ENCODE data around the gene LHX6. TPM values are rescaled to one million over a fixed set of nuclear protein-coding genes. Genes with fewer than 3 reads are reported as not detected.

The LHX6 gene
- total RNA-seq, 1 donor, result 0.81 TPM

DNA sequence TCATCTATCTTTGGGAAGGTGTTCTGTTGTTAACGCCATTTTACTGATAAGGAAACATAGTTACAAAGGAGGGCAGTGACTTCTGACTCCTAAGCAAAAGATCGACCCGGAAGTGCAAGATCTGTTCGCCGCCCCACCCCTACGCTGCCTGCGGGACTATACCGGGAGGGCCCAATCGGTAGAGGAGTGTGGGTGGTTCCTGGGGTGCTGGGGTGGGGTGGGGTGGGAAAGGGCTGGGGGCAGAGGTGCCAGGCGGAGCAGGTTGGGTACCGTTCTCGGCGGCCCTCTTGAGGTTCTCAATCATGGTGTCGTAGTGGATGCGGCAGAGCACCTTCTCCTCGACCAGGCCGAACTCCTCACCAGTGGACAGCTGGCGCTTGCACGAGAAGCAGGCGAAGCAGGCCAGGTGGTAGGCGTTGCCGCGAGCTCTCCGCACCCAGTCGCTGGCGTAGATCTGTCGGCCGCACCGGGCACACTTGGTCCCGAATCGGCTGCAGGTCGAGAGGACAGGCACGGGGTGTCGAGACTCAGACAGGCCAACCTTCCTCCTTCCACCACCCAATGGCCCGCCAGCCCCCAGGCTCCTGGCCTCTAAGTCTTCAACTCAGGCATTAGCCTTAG is 11.8 kb downstream of the LHX6 start:
- no peak for DNase-seq (ENCODE audit: low read depth in 2 of 3, low spot score in 2 of 3)

DNA sequence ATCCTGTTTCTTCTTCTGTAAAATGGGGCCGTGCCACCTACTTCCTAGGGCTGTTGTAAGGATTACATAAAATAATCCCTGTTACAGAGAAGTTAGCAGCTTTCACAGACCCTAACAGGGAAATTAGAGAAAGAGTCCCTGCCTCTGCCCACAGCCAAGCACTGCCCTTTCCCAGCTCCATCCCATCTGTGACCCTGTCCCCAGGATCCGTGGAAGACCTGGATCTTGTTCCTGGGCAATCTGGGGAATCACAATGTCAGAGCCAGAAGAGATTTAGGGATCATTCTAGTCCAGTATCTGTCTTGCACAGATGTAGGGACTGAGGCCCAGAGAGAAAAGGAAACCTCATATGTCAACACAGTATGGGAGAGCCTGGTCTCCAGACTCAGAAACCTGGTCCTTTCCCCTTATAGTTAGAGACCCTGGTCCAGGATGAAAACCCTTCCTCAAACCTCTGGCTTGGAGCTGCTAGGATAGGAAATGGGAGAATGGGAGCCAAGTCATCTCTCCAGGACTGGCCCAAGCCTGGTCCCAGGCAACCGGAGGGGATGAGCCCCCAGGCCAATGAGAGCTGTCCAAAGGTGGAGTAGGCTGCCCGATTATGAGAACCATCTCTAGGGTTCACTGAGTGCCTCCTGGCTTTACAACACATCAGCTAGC is 12.5 kb downstream of the LHX6 start:
- no peak for DNase-seq (ENCODE audit: low read depth in 2 of 3, low spot score in 2 of 3)

DNA sequence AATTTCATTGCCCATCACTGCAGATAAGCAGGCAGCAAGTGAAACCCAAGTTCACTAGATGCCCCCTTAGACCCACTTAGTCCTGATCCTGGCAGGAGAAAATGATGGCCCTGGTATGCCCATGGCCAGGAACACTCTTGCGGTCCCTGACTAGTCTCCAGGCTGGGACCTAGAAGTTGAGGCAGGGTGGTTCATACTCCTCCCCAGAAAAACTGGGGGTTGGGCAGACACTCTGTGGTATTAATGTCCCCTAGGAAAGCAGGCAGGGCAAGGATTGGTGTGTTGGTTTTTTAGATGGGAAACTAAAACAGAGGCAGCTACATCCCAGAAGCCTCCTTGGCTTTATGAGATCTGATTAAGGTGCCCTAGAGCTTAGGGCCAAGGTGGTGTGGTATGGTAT is 13.1 kb downstream of the LHX6 start:
- no peak for DNase-seq (ENCODE audit: low read depth in 2 of 3, low spot score in 2 of 3)

DNA sequence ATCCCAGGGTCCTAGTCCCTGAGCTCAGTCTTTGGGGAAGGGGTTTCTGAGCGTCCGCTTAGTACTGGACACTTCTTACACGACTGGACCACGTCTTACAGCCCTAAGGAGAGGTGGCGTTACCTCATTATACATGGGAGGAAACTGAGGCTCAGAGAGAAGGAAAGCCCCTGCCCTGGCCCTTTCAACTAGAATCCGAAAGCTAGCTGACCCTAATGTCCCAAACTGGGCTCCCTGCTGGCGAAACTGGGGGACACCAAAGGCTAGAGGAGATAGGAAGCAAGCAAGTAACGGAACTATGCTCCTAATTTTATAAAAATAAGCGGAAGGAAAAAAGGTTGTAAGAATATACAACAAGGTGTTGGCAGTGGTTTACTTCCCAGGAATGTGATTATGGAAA is 14.2 kb downstream of the LHX6 start:
- DNase-seq (ENCODE audit: low read depth in 2 of 3, low spot score in 2 of 3), result no peak

DNA sequence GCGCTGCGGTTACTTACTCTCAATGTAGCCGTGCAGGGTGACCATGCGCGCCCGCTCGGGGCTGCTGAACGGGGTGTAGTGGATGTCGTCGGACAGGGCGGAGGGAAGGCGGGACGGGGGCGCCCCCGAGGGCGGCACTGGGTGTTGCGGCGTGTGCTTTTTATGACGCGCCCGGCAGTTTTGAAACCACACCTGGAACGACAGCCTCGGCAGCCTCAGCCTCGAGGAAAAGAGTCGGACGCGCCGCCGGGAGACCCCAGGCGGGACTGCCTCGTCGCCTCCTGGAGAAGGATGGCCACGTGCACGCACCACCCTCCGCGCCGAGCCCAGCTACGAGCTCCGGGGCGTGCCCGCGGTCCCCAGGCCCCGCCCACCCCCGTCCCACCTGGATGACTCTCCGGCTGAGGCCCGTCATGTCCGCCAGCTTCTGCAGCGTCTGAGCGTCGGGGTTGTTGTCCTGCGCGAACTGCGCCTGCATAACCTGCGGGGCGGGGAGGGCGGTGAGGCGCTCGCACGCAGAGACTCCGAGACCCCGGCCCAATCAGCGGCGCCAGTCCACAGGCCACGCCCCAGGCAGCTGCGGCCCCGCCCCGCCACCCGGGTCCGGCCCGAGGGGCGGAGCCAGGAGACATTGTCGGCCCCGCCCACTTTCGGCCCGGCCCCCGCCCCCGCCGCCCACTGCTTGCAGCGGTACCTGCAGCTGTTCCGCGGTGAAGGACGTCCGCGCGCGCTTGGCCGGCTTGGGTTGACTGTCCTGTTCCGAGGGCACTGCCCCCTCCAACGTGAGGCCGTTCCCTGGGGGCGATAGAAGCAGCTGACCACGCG is 15.0 kb downstream of the LHX6 start:
- peak in 2 of 3 donors; percentile 77 to 85 for DNase-seq (ENCODE audit: low read depth in 2 of 3, low spot score in 2 of 3)

DNA sequence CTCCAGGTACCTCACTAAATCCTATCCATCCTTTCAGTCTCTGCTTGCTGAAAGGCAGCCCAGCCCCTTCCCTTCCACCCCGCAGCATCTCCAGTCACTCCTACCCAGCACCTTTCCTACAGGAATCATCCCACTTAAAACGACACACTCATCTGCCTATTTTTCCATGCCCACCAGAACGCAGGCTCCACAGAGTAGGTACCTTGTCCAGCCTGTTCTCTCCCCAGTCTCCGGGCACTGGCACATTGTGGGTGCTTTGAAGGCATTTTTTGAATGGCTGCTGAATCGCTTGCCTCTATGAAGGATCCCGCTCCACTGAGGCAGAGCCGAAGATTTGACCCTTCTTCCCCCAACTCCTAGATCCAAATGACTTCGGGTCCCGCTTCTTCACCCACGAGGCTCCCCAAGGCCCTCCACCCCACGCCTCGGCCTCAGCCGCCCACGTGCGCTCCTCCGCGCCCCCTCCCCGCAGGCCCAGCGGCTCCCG is 15.6 kb downstream of the LHX6 start:
- DNase-seq (ENCODE audit: low read depth in 2 of 3, low spot score in 2 of 3), result no peak

DNA sequence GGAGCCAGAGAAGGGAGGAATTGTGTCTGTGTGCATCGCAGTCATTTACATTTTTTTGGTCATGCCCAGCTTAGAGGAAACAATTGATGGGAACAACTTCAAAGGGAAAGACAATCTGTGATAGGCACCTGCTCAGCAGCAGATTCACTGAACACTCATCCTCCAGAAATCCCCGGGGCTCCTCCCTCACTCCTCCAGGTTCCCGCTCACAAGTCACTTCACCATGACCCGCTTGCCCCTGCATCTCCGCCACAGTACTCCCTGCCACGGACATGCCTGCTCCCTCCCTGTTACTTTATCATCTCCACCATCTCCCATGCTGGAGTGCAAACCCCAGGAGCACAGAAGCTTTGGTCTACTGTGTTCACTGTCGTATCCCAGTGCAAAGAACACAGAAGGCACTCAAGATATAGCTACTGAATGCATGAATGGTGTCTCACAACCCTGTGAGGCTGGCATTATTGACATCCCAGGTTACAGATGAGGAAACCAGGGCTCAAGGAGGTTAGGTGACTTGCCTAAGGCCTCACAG is 16.2 kb downstream of the LHX6 start:
- no peak for DNase-seq (ENCODE audit: low read depth in 2 of 3, low spot score in 2 of 3)

DNA sequence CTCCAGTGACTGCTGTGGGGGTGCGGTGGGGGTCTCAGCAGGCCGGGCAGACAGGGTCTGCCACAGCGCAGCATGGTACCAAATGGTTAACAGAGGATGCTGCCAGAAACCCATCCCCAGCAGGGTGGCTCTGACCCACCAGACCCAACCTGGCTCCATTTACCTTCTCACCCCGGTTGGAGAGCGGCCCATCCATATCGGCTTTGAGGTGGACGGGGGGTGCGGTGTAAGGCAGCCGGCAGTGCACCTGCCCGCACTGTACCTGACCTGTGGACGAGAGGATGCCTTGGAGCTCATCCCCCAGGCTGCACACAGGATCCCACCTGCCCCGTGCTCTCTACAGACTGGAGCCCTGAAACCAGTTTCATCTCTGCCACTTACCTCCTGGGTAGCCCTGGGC is 19.3 kb downstream of the LHX6 start:
- no peak for DNase-seq (ENCODE audit: low read depth in 2 of 3, low spot score in 2 of 3)

DNA sequence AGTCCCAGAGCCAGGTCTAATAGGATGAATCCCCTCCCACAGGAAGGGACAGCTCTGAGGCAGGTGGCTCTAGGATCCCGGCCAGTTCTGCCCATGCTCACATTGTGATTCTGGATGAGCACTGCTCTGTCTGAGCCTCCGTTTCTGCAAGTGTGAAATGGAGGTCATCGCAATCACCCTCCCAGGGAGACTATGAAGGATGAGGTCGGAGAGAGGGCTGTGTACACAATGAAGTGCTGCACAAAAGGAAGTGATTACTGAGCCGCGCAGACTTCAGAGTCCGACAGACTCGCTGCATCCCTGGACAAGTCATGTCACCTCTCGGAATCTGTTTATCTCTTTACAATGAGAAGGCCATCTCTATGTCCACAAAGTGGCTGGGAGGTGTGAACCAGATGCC is 21.7 kb downstream of the LHX6 start:
- DNase-seq (ENCODE audit: low read depth in 2 of 3, low spot score in 2 of 3), result no peak

DNA sequence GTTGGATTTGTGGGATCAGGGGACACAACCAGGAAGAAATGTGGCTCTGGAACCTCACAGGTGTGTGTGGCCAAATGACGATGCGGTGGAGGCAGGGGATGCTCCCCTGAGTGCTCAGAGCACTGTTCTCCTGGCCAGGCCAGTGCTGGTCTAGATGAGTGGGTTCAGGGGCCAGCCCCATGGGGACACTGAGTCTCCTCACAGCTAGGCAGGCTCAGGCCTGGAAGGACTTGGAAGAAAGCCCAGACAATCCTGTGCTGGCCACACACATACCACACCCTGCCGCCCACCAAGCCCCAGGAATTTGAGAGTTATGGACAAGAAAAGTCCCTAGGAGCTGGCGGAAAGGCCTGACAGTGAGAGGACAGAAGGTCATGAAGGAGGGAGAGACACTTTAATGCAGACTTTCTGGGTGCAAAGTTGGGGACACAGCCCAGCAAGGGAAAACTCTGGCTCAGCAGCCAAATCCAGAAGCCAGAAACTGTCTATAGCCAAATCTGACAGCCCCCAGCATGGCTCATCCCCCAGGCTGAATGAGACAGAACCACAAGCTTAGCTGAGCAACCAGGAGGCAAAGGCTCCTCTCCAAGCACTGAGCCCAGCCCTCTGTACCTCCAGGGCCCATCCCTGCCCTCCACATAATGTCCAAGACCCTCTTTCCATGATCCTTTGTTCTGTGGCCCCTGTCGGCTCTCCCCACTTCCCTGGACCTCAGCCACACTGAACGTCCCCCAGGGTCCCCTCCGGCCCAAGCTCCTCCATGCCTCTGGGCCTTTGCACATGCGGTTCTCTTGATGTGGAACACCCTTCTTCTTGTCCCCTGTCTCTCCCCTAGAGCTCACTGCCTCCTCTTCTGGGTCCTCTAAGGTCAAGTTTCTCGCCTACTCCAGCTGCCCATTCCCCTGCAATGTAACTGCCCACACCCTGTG is 22.4 kb downstream of the LHX6 start:
- DNase-seq (ENCODE audit: low read depth in 2 of 3, low spot score in 2 of 3), result no peak

DNA sequence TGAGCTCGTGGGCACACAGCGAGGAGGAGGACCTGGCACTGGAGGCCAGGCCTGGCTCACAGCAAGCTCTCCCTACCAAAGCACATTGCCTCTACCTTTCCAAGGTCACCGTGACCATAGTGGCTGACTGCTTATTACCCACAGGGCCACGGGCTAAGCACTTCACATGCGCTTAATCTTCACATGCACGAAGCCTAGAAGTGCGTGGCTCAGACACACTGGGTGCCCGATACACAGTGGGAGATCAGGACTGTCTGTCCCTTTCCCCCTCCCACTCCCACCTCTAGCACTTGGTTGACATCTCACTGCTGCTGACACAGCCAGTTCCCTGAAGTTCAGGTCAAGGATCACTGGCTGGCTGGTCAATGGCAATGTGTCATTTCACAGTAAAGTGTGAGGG is 23.6 kb downstream of the LHX6 start:
- DNase-seq (ENCODE audit: low read depth in 2 of 3, low spot score in 2 of 3), result no peak

DNA sequence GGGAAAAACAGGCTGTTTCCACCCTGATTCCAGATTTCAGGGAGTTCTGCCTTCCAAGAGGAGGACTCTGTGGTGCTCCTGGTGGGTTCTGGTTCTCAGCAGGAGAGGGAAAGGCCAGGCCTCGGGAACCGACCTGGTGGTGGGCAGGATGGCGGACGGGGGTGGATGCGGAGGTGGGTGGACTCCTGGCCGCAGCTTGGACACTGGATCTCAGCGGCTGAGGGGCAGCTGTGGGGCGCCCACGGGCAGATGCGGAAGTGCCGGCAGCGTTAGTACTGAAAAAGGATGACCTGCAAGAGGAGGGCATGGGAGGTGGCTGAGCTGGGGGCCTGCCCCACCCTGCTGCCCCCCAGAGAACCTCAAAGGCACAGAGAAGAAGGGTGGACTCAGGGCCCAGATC is 24.3 kb downstream of the LHX6 start:
- no peak for DNase-seq (ENCODE audit: low read depth in 2 of 3, low spot score in 2 of 3)

DNA sequence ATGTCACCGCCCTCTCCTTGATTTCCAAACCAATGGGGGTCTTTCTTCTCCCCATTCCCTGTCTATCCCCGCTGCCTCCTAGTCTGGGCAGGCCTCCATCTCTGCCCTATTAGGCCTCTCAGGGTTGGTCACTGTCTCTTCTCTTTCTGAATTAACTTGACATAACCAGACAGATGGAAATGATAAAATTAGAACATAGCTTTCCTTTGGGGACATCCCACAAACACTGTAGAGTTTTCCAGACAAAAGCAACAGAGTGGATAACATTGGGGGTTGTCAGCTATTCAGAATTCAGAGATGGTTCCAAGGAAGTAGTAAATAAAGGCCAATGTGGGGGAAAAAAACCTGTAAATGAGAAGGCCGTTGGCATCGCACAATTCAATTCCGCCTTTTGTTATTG is 24.7 kb downstream of the LHX6 start:
- no peak for DNase-seq (ENCODE audit: low read depth in 2 of 3, low spot score in 2 of 3)

DNA sequence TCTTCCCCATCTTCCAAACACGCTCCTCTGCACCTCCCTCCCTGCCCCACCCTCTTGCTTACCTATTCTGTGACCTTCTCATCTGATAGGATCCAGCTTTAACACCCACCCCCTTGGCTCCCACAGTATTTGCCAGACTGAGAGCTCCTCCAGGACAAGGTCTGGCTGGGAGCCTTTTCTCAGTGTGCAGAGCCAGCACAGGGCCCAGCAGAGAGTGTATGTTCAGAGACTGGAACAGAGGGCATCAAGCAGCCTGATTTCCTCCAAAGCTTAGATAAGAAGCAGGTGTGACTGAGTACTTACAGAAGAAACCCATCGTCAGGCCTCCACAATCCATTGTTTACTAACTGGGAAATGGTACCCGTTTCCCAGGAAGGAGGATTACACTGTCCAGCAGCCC is 26.6 kb downstream of the LHX6 start:
- DNase-seq (ENCODE audit: low read depth in 2 of 3, low spot score in 2 of 3), result no peak

DNA sequence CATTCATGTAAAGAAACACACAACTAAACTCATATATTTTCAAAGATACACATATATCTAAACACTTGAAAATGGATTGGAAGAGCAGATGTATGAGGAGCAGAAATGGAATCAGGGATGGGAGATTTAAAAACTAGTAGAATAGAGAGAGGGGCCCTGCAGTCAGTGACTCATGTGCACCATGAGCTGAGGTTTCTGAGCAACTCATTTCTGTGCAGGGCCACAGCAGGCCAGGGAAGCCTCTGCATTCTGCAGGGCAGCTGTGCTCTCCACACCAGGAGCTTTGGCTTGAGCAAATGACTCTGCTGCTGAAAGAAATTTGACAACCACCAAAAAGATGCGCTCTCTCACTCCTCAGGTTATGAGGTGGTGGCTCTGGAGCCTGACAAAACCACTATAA is 27.1 kb downstream of the LHX6 start:
- no peak for DNase-seq (ENCODE audit: low read depth in 2 of 3, low spot score in 2 of 3)

DNA sequence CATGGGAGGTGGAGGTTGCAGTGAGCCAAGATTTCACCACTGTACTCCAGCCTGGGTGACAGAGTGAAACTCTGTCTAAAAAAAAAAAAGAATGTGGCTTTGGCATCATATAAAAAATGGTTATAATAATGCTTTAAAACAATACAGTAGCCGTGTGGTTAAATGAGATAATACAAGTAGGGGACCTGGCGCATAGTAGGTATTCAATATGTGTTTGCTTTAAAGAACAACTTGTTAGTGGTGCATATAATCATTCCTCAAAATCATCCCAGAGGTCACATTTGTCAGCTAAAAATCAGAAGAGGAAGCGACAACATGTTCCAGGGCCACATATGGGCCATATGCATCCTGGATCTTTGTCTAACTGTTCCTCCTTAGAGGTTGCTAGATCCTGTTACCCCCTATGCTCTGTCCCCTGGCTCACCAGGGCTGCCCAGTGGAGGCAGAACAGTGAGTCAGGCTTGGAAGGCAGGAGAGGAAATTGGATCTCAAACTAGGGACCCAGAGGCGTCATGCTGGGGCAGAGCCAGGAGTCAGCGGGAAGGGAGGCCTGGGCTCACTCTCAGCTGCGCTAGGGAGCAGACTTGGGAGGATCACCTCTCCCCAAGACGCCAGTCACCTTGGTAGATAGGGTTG is 27.7 kb downstream of the LHX6 start:
- peak in 1 of 3 donors; percentile 25 for DNase-seq (ENCODE audit: low read depth in 2 of 3, low spot score in 2 of 3)

DNA sequence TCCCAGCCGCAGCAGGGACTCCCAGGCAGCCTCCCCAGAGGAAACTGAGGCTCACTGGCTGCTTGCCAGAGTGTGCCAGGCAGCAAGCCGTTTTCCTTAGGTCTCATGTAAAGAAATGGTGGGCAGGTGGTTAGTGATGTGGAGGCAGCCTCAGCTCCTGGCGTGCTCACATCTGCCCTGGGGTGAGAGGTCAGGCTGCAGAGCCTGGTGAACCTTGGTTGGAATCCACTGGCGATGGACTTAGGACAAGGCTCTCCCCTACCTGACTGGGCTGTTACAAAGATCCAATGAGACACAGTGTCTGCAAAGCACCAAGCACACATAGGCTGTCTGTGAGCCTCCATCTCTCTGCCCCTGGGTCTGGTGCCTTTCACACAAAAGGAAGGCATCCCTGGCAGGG is 30.9 kb downstream of the LHX6 start:
- DNase-seq (ENCODE audit: low read depth in 2 of 3, low spot score in 2 of 3), result no peak

DNA sequence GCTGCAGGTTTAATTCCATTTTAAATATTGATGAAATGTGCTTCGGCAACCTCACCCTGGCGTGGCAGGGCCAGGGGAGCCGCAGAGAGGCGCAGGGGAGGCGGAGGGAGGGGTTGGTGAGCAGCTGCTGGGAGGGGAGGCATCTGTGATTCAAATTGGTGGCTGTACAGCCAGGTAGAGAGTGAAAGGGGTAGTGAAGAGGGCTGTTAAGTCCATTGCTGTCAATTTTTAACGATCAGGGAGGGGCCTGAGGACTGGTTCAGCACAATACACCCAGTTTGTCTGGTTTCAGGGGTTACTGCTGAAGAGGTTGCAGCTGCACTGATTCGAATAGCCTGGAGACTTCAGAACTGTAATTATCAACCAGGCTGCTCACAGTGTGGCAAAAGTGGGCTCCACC is 31.3 kb downstream of the LHX6 start:
- no peak for DNase-seq (ENCODE audit: low read depth in 2 of 3, low spot score in 2 of 3)

DNA sequence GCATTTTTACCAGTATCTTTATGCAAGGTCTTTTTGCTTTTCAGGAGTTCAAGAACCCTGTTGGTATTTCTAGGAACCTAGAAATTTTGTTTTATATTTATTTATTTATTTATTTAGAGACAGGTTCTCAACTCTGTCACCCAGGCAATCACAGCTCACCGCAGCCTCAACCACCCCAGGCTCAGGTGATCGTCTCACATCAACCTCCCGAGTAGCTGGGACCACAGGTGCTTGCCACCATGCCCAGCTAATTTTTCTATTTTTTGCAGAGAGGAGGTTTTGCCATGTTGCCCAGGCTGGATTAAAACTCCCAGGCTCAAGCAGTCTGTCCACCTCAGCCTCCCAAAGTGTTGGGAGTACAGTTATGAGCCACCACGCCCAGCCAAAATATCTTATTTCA is 32.9 kb downstream of the LHX6 start:
- no peak for DNase-seq (ENCODE audit: low read depth in 2 of 3, low spot score in 2 of 3)

DNA sequence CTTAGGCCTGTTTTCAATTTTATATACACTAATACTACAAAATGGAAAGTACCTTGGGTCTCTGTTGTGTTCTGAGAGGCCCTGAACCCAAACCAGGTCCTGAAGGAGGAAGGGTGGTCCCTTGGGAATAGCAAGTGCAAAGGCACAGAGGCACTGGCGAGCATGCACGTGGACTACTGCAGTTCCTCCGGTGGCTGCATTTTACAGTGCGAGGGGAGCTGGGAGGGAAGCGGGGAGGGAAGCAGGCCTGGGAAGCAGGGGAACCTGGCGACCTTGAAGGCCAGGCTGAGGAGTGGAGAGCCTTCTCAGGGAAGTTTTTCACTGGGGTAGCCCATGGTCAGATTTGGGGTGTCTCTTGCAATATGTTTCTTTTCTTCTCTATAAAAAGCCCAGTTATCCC is 35.1 kb downstream of the LHX6 start:
- no peak for DNase-seq (ENCODE audit: low read depth in 2 of 3, low spot score in 2 of 3)
